Naive thymus-derived CD4-positive, alpha-beta T cell (primary cell): ENCODE measurements around the gene FNDC3B. TPM values are rescaled to one million over a fixed set of nuclear protein-coding genes. Genes with fewer than 3 reads are reported as not detected.

Experiments
- ATAC-seq: fragments of 150-1000 bp; cut with Tn5 transposase; 2 replicates; pipeline ENCODE4 v1.10.0; 2021; ENCODE audit warnings: mild to moderate bottlenecking, moderate library complexity
- CTCF ChIA-PET: fragments of 350-600 bp; sonication (Branson Sonifier 250); formaldehyde crosslinking; loops from one replicate; lab custom pipeline; 2021; ENCODE audit warnings: antibody characterized with exemption; lab: Charles Lee
- POLR2A ChIA-PET: fragments of 350-600 bp; sonication (Branson Sonifier 250); formaldehyde crosslinking; loops from one replicate; lab custom pipeline; 2021; ENCODE audit warnings: antibody characterized with exemption, inconsistent platforms; lab: Charles Lee
- DNase-seq, 9 donors: peaks; one replicate each; pipeline versions ENCODE4 v3.0.0 to v3.0.0-alpha.2; 2020 to 2022; ENCODE audit warnings: mixed read lengths in 1 of 9
- H3K27ac ChIP-seq: one replicate; pipeline ENCODE4 v1.7.0; 2013; ENCODE audit warnings: mild to moderate bottlenecking, low read depth, low read length, moderate library complexity
- H3K27me3 ChIP-seq, 2 donors: one replicate each; pipeline ENCODE4 v1.7.0; 2013; ENCODE audit warnings: low read length in 2 of 2, mild to moderate bottlenecking in 2 of 2, moderate library complexity in 2 of 2; ENCODE audit not compliant: control insufficient read depth in 2 of 2, insufficient read depth in 2 of 2
- H3K36me3 ChIP-seq, 3 experiments: 1 replicate in 2 of 3; 2 replicates in 1 of 3; pipeline ENCODE4 v1.7.0; 2013; ENCODE audit warnings: low read length in 3 of 3, mild to moderate bottlenecking in 3 of 3, moderate library complexity in 1 of 3; ENCODE audit not compliant: insufficient read depth in 3 of 3, control insufficient read depth in 2 of 3
- H3K4me1 ChIP-seq, 2 donors: one replicate each; pipeline ENCODE4 v1.7.0; 2013; ENCODE audit warnings: low read length in 2 of 2, mild to moderate bottlenecking in 2 of 2, moderate library complexity in 1 of 2; ENCODE audit not compliant: control insufficient read depth in 2 of 2, insufficient read depth in 2 of 2
- H3K4me3 ChIP-seq: 2 replicates; pipeline ENCODE4 v1.7.0; 2013; ENCODE audit warnings: mild to moderate bottlenecking, low read length
- H3K9me3 ChIP-seq, 3 experiments: 1 replicate in 2 of 3; 2 replicates in 1 of 3; pipeline ENCODE4 v1.7.0; 2013; ENCODE audit warnings: low read length in 3 of 3; ENCODE audit not compliant: control insufficient read depth in 2 of 3
- H3K27ac Mint-ChIP-seq, 9 donors: one replicate each; pipeline ENCODE4 v1.8.0; 2020 to 2022; ENCODE audit warnings: mixed read lengths in 9 of 9, mild to moderate bottlenecking in 8 of 9, moderate library complexity in 5 of 9, inconsistent platforms in 2 of 9
- H3K27me3 Mint-ChIP-seq, 5 donors: one replicate each; pipeline ENCODE4 v1.8.0; 2021 to 2022; ENCODE audit warnings: mixed read lengths in 5 of 5, mild to moderate bottlenecking in 1 of 5
- H3K36me3 Mint-ChIP-seq, 5 donors: one replicate each; pipeline ENCODE4 v1.8.0; 2020 to 2022; ENCODE audit warnings: mixed read lengths in 5 of 5, mild to moderate bottlenecking in 3 of 5, inconsistent platforms in 1 of 5
- H3K4me1 Mint-ChIP-seq, 7 donors: one replicate each; pipeline ENCODE4 v1.8.0; 2020 to 2022; ENCODE audit warnings: mixed read lengths in 7 of 7, mild to moderate bottlenecking in 3 of 7, inconsistent platforms in 1 of 7
- H3K4me3 Mint-ChIP-seq, 10 donors: one replicate each; pipeline ENCODE4 v1.8.0; 2020 to 2022; ENCODE audit warnings: mild to moderate bottlenecking in 10 of 10, mixed read lengths in 10 of 10, moderate library complexity in 6 of 10, inconsistent platforms in 2 of 10
- H3K9me3 Mint-ChIP-seq, 11 donors: one replicate each; pipeline ENCODE4 v1.8.0; 2020 to 2022; ENCODE audit warnings: mixed read lengths in 11 of 11, mild to moderate bottlenecking in 4 of 11, inconsistent platforms in 1 of 11, moderate library complexity in 1 of 11
- intact Hi-C, 2 donors: fragments of 100-400 bp; cut with micrococcal nuclease; formaldehyde crosslinking; loops; one replicate each; pipeline ENCODE4 v1.15.1; 2023
- polyA plus RNA-seq, 2 donors: library from polyadenylated mRNA; unstranded; fragments of 300-500 nt; fragmentation: Illumina TruSeq; gene quantifications; one replicate each; pipeline ENCODE4 v1.2.3, GENCODE V29; 2021
- total RNA-seq, 6 experiments: library from RNA in 5 of 6; stranded (reverse) in 5 of 6; gene quantifications; 1 replicate in 5 of 6; 2 replicates in 1 of 6; pipeline ENCODE4 v1.2.3 and lab custom pipeline; 2021 to 2026

FNDC3B gene
- total and polyA plus RNA-seq, 7 experiments from 2014 or later = 8.6 to 78.6 (median 25.6) TPM

GRCh38 chr3:172259111-172259541 lies 219.7 kb downstream of the FNDC3B start:
- no peaks in the 10 kb centered on the region for H3K9me3 ChIP-seq
- Mint-ChIP-seq H3K4me3 (no peak overlapping the region), H3K27me3 (no peaks in the 10 kb centered on the region), H3K4me1 (peaks cover 0 to 3% (median 0%) of the 10 kb centered on the region in 7 donors), H3K27ac (no peak overlapping the region), H3K9me3 (peaks cover 0 to 1% (median 0%) of the 10 kb centered on the region in 11 donors), H3K36me3 (peaks cover 10 to 73% (median 35%) of the 10 kb centered on the region in 5 donors)
- H3K4me3 ChIP-seq = no peak overlapping the region
- H3K36me3 ChIP-seq = no peaks in the 10 kb centered on the region
- POLR2A ChIA-PET = interaction anchor here (0.6 kb wide), 1 partner anchor 128 kb away, joined by 6 read pairs; no protein-coding TSS in a partner anchor
- no peak overlapping the region for H3K27ac ChIP-seq
- H3K4me1 ChIP-seq = no peaks in the 10 kb centered on the region
- ATAC-seq = no peak
- no peaks in the 10 kb centered on the region for H3K27me3 ChIP-seq
- CTCF ChIA-PET = no interaction called here
- DNase-seq = no peak
- intact Hi-C loops = no loop called here

GRCh38 chr3:172259726-172260248 lies 220.4 kb downstream of the FNDC3B start:
- Histone ChIP-seq H3K27ac (no peak overlapping the region), H3K4me3 (no peak overlapping the region), H3K4me1 (no peaks in the 10 kb centered on the region), H3K27me3 (no peaks in the 10 kb centered on the region), H3K36me3 (no peaks in the 10 kb centered on the region), H3K9me3 (no peaks in the 10 kb centered on the region)
- POLR2A ChIA-PET = interaction anchor here (0.6 kb wide), 1 partner anchor 206 kb away, joined by 3 read pairs; no protein-coding TSS in a partner anchor
- Mint-ChIP-seq H3K36me3 (peaks cover 10 to 74% (median 41%) of the 10 kb centered on the region in 5 donors), H3K9me3 (peaks cover 0 to 1% (median 0%) of the 10 kb centered on the region in 11 donors), H3K4me3 (no peak overlapping the region), H3K4me1 (peaks cover 0 to 6% (median 0%) of the 10 kb centered on the region in 7 donors), H3K27ac (no peak overlapping the region), H3K27me3 (no peaks in the 10 kb centered on the region)
- DNase-seq = no peak
- no peak for ATAC-seq
- intact Hi-C loops = no loop called here
- CTCF ChIA-PET = no interaction called here

- ATAC-seq (no peak), DNase-seq (no peak)
- Histone ChIP-seq H3K27ac (no peak overlapping the region), H3K27me3 (no peaks in the 10 kb centered on the region), H3K4me3 (no peak overlapping the region), H3K9me3 (no peaks in the 10 kb centered on the region), H3K4me1 (no peaks in the 10 kb centered on the region), H3K36me3 (no peaks in the 10 kb centered on the region)
- Mint-ChIP-seq H3K36me3 (peaks cover 10 to 75% (median 47%) of the 10 kb centered on the region in 5 donors), H3K4me3 (no peak overlapping the region), H3K9me3 (peaks cover 0 to 1% (median 0%) of the 10 kb centered on the region in 11 donors), H3K27ac (no peak overlapping the region), H3K4me1 (peaks cover 0 to 6% (median 0%) of the 10 kb centered on the region in 7 donors), H3K27me3 (no peaks in the 10 kb centered on the region)
- CTCF ChIA-PET = no interaction called here
- intact Hi-C loops = no loop called here
- POLR2A ChIA-PET = no interaction called here
These were observed 221.0 kb downstream of the FNDC3B start for GRCh38 chr3:172260381-172260780.

- Mint-ChIP-seq H3K9me3 (peaks cover 0 to 1% (median 0%) of the 10 kb centered on the region in 11 donors), H3K4me1 (peaks cover 0 to 6% (median 0%) of the 10 kb centered on the region in 7 donors), H3K27me3 (no peaks in the 10 kb centered on the region), H3K27ac (no peak overlapping the region), H3K36me3 (peaks cover 10 to 75% (median 49%) of the 10 kb centered on the region in 5 donors), H3K4me3 (no peak overlapping the region)
- POLR2A ChIA-PET = no interaction called here
- H3K36me3 ChIP-seq = no peaks in the 10 kb centered on the region
- H3K9me3 ChIP-seq = no peaks in the 10 kb centered on the region
- CTCF ChIA-PET = no interaction called here
- no peak overlapping the region for H3K4me3 ChIP-seq
- no peak overlapping the region for H3K27ac ChIP-seq
- DNase-seq (no peak), ATAC-seq (no peak)
- H3K4me1 ChIP-seq = no peaks in the 10 kb centered on the region
- no peaks in the 10 kb centered on the region for H3K27me3 ChIP-seq
- intact Hi-C loops = no loop called here
These were observed 221.7 kb downstream of the FNDC3B start for GRCh38 chr3:172261054-172261453.

- H3K9me3 ChIP-seq = no peaks in the 10 kb centered on the region
- intact Hi-C loops = no loop called here
- Mint-ChIP-seq H3K36me3 (peaks cover 15 to 71% (median 54%) of the 10 kb centered on the region in 5 donors), H3K4me1 (peaks cover 0 to 6% (median 0%) of the 10 kb centered on the region in 7 donors), H3K9me3 (peaks cover 0 to 4% (median 0%) of the 10 kb centered on the region in 11 donors), H3K4me3 (no peak overlapping the region), H3K27ac (no peak overlapping the region), H3K27me3 (no peaks in the 10 kb centered on the region)
- H3K4me1 ChIP-seq = no peaks in the 10 kb centered on the region
- ChIA-PET CTCF (no interaction called here), POLR2A (no interaction called here)
- H3K36me3 ChIP-seq = no peaks in the 10 kb centered on the region
- no peak for ATAC-seq
- no peaks in the 10 kb centered on the region for H3K27me3 ChIP-seq
- DNase-seq = no peak
- H3K27ac ChIP-seq = no peak overlapping the region
- no peak overlapping the region for H3K4me3 ChIP-seq
These were observed 223.7 kb downstream of the FNDC3B start for GRCh38 chr3:172262991-172263608.

- Mint-ChIP-seq H3K4me3 (no peak overlapping the region), H3K9me3 (peaks cover 0 to 4% (median 0%) of the 10 kb centered on the region in 11 donors), H3K27ac (no peak overlapping the region), H3K36me3 (peaks cover 10 to 72% (median 62%) of the 10 kb centered on the region in 5 donors), H3K27me3 (no peaks in the 10 kb centered on the region), H3K4me1 (peaks cover 0 to 6% (median 0%) of the 10 kb centered on the region in 7 donors)
- Histone ChIP-seq H3K4me3 (no peak overlapping the region), H3K4me1 (no peaks in the 10 kb centered on the region), H3K36me3 (no peaks in the 10 kb centered on the region), H3K9me3 (no peaks in the 10 kb centered on the region), H3K27ac (no peak overlapping the region), H3K27me3 (no peaks in the 10 kb centered on the region)
- intact Hi-C loops = no loop called here
- DNase-seq = no peak
- POLR2A ChIA-PET = no interaction called here
- CTCF ChIA-PET = no interaction called here
- no peak for ATAC-seq
These were observed 224.6 kb downstream of the FNDC3B start for GRCh38 chr3:172263781-172264486.
